Activated CD4-positive, alpha-beta T cell treated with anti-CD3 and anti-CD28 coated beads, Interleukin-2, amount 10 ng/mL, durations not matched to agents 7 days and 5 days (primary cell): ENCODE measurements around the gene SMIM5. TPM values are rescaled to one million over a fixed set of nuclear protein-coding genes. Genes with fewer than 3 reads are reported as not detected.
"Not testable (repeated sequence)": the region's sequence is repeated elsewhere in the genome, so short reads cannot be mapped to it uniquely, and the experiment has no call there.

Experiments used
- CTCF ChIA-PET: fragments of 350-600 bp; sonication (Branson Sonifier 250); formaldehyde crosslinking; loops from one replicate; lab custom pipeline; 2021; ENCODE audit warnings: antibody characterized with exemption; lab: Charles Lee
- POLR2A ChIA-PET: fragments of 350-600 bp; sonication (Branson Sonifier 250); formaldehyde crosslinking; loops from one replicate; lab custom pipeline; 2021; ENCODE audit warnings: antibody characterized with exemption; lab: Charles Lee
- DNase-seq: peaks from one replicate; pipeline ENCODE4 v3.0.0-alpha.2; 2020
- H3K27ac Mint-ChIP-seq: one replicate; pipeline ENCODE4 v1.8.0; 2021; ENCODE audit warnings: mild to moderate bottlenecking, moderate library complexity, mixed read lengths
- H3K27me3 Mint-ChIP-seq: one replicate; pipeline ENCODE4 v1.8.0; 2021; ENCODE audit warnings: mixed read lengths
- H3K36me3 Mint-ChIP-seq: one replicate; pipeline ENCODE4 v1.8.0; 2021; ENCODE audit warnings: low read depth, mixed read lengths
- H3K4me1 Mint-ChIP-seq: one replicate; pipeline ENCODE4 v1.8.0; 2021; ENCODE audit warnings: mixed read lengths
- H3K4me3 Mint-ChIP-seq: one replicate; pipeline ENCODE4 v1.8.0; 2021; ENCODE audit warnings: mild to moderate bottlenecking, moderate library complexity, mixed read lengths
- H3K9me3 Mint-ChIP-seq: one replicate; pipeline ENCODE4 v1.8.0; 2021; ENCODE audit warnings: mixed read lengths
- total RNA-seq, 2 experiments: library from RNA; stranded (reverse); gene quantifications; one replicate each; pipeline ENCODE4 v1.2.3, GENCODE V29; 2021

The SMIM5 gene
- total RNA-seq, 2 experiments from 2014 or later, result 0.10 to 0.12 TPM

GRCh38 chr17:75593430-75593829 lies 39.8 kb upstream of the SMIM5 start:
- H3K27ac Mint-ChIP-seq, result peak overlapping the region; percentile 46
- CTCF ChIA-PET, result interaction anchor here (1.4 kb wide), 1 partner anchor 8 kb away, joined by 3 read pairs; no protein-coding TSS in a partner anchor
- DNase-seq, H3K9me3 Mint-ChIP-seq, H3K36me3 Mint-ChIP-seq, H3K4me3 Mint-ChIP-seq, H3K4me1 Mint-ChIP-seq, POLR2A ChIA-PET, H3K27me3 Mint-ChIP-seq: not testable (repeated sequence)

- H3K27me3 Mint-ChIP-seq, result no peaks in the 10 kb centered on the region
- no peaks in the 10 kb centered on the region for H3K9me3 Mint-ChIP-seq
- POLR2A ChIA-PET, result no interaction called here
- H3K36me3 Mint-ChIP-seq, result no peaks in the 10 kb centered on the region
- H3K27ac Mint-ChIP-seq, result no peak overlapping the region
- CTCF ChIA-PET, result no interaction called here
- H3K4me1 Mint-ChIP-seq, result peaks cover 10% of the 10 kb centered on the region
- DNase-seq, result no peak
- no peak overlapping the region for H3K4me3 Mint-ChIP-seq
These were observed 38.5 kb upstream of the SMIM5 start for GRCh38 chr17:75594499-75595283.

- H3K4me3 Mint-ChIP-seq, result no peak overlapping the region
These were observed 37.8 kb upstream of the SMIM5 start for GRCh38 chr17:75595284-75595919.

GRCh38 chr17:75595920-75596313 lies 37.3 kb upstream of the SMIM5 start:
- peaks cover 3% of the 10 kb centered on the region for H3K4me1 Mint-ChIP-seq
- no peaks in the 10 kb centered on the region for H3K9me3 Mint-ChIP-seq
- H3K27ac Mint-ChIP-seq, result no peak overlapping the region
- no peaks in the 10 kb centered on the region for H3K36me3 Mint-ChIP-seq
- H3K27me3 Mint-ChIP-seq, result no peaks in the 10 kb centered on the region
- no peak for DNase-seq
- H3K4me3 Mint-ChIP-seq, result no peak overlapping the region
- ChIA-PET CTCF (interaction anchor here (1.3 kb wide), 1 partner anchor 80 kb away, joined by 3 read pairs; the partner anchor contains the start of gene TSEN54), POLR2A (no interaction called here)

More at GRCh38 chr17:75595284-75595919, 37.8 kb upstream of the SMIM5 start:
- no peaks in the 10 kb centered on the region for H3K27me3 Mint-ChIP-seq
- no peaks in the 10 kb centered on the region for H3K36me3 Mint-ChIP-seq
- no peaks in the 10 kb centered on the region for H3K9me3 Mint-ChIP-seq
- POLR2A ChIA-PET, result no interaction called here
- DNase-seq, result no peak
- H3K27ac Mint-ChIP-seq, result no peak overlapping the region
- CTCF ChIA-PET, result interaction anchor here (1.3 kb wide), 1 partner anchor 79 kb away, joined by 3 read pairs; the partner anchor contains the start of gene TSEN54
- peaks cover 7% of the 10 kb centered on the region for H3K4me1 Mint-ChIP-seq

GRCh38 chr17:75596320-75597087 lies 36.7 kb upstream of the SMIM5 start:
- H3K27me3 Mint-ChIP-seq, result no peaks in the 10 kb centered on the region
- no peak overlapping the region for H3K4me3 Mint-ChIP-seq
- H3K4me1 Mint-ChIP-seq, result no peaks in the 10 kb centered on the region
- POLR2A ChIA-PET, result no interaction called here
- no peak for DNase-seq
- H3K9me3 Mint-ChIP-seq, result no peaks in the 10 kb centered on the region
- CTCF ChIA-PET, result interaction anchor here (1.3 kb wide), 1 partner anchor 80 kb away, joined by 3 read pairs; the partner anchor contains the start of gene TSEN54
- H3K27ac Mint-ChIP-seq, result no peak overlapping the region
- H3K36me3 Mint-ChIP-seq, result no peaks in the 10 kb centered on the region

- ChIA-PET POLR2A (no interaction called here), CTCF (interaction anchor here (0.6 to 3.6 kb wide), 27 partner anchors 9 to 306 kb away, joined by 3 to 28 read pairs (median 4); partner anchors contain the start of genes LLGL2 and SMIM5)
- no peak overlapping the region for H3K4me3 Mint-ChIP-seq
- no peaks in the 10 kb centered on the region for H3K9me3 Mint-ChIP-seq
- H3K4me1 Mint-ChIP-seq, result no peaks in the 10 kb centered on the region
- no peak overlapping the region for H3K27ac Mint-ChIP-seq
- H3K36me3 Mint-ChIP-seq, result no peaks in the 10 kb centered on the region
- no peaks in the 10 kb centered on the region for H3K27me3 Mint-ChIP-seq
- DNase-seq, result peak; percentile 68
These were observed 31.9 kb upstream of the SMIM5 start for GRCh38 chr17:75601057-75601987.

- no peak overlapping the region for H3K27ac Mint-ChIP-seq
- H3K4me3 Mint-ChIP-seq, result no peak overlapping the region
- H3K4me1 Mint-ChIP-seq, result peaks cover 1% of the 10 kb centered on the region
- ChIA-PET POLR2A (no interaction called here), CTCF (interaction anchor here (1.3 to 3.6 kb wide), 7 partner anchors 10 to 146 kb away, joined by 4 to 28 read pairs (median 6); partner anchors contain the start of gene SMIM5)
- no peaks in the 10 kb centered on the region for H3K36me3 Mint-ChIP-seq
- no peaks in the 10 kb centered on the region for H3K27me3 Mint-ChIP-seq
- DNase-seq, result no peak
- no peaks in the 10 kb centered on the region for H3K9me3 Mint-ChIP-seq
These were observed 30.6 kb upstream of the SMIM5 start for GRCh38 chr17:75602644-75603043.

- Mint-ChIP-seq H3K27me3 (no peaks in the 10 kb centered on the region), H3K4me3 (no peak overlapping the region), H3K4me1 (peaks cover 2% of the 10 kb centered on the region), H3K36me3 (no peaks in the 10 kb centered on the region), H3K9me3 (no peaks in the 10 kb centered on the region), H3K27ac (no peak overlapping the region)
- DNase-seq, result no peak
- ChIA-PET POLR2A (no interaction called here), CTCF (interaction anchor here (0.8 to 3.6 kb wide), 5 partner anchors 11 to 145 kb away, joined by 3 to 20 read pairs (median 6); partner anchors contain the start of gene SMIM5)
These were observed 30.1 kb upstream of the SMIM5 start for GRCh38 chr17:75603123-75603522.

- Mint-ChIP-seq H3K36me3 (no peaks in the 10 kb centered on the region), H3K27ac (no peak overlapping the region), H3K9me3 (no peaks in the 10 kb centered on the region), H3K4me3 (no peak overlapping the region), H3K27me3 (no peaks in the 10 kb centered on the region), H3K4me1 (peaks cover 2% of the 10 kb centered on the region)
- DNase-seq, result no peak
- ChIA-PET CTCF (interaction anchor here (0.6 to 1.9 kb wide), 3 partner anchors 29 to 144 kb away, joined by 3 to 6 read pairs (median 6); no protein-coding TSS in a partner anchor), POLR2A (no interaction called here)
These were observed 29.1 kb upstream of the SMIM5 start for GRCh38 chr17:75604034-75604695.

GRCh38 chr17:75605790-75606189 lies 27.4 kb upstream of the SMIM5 start:
- Mint-ChIP-seq H3K27ac (no peak overlapping the region), H3K36me3 (no peaks in the 10 kb centered on the region), H3K4me1 (peaks cover 2% of the 10 kb centered on the region), H3K4me3 (no peak overlapping the region), H3K9me3 (no peaks in the 10 kb centered on the region), H3K27me3 (no peaks in the 10 kb centered on the region)
- ChIA-PET CTCF (interaction anchor here (1.2 kb wide), 1 partner anchor 14 kb away, joined by 3 read pairs; no protein-coding TSS in a partner anchor), POLR2A (no interaction called here)
- DNase-seq, result no peak

- no peak overlapping the region for H3K4me3 Mint-ChIP-seq
- no peaks in the 10 kb centered on the region for H3K9me3 Mint-ChIP-seq
- no peak overlapping the region for H3K27ac Mint-ChIP-seq
- no peak for DNase-seq
- H3K36me3 Mint-ChIP-seq, result no peaks in the 10 kb centered on the region
- CTCF ChIA-PET, result interaction anchor here (1.2 kb wide), 1 partner anchor 16 kb away, joined by 3 read pairs; no protein-coding TSS in a partner anchor
- H3K4me1 Mint-ChIP-seq, result peaks cover 2% of the 10 kb centered on the region
- POLR2A ChIA-PET, result no interaction called here
- H3K27me3 Mint-ChIP-seq, result no peaks in the 10 kb centered on the region
These were observed 26.1 kb upstream of the SMIM5 start for GRCh38 chr17:75607086-75607485.
